ENCODE results near the gene BCL2.

BCL2 gene

DNA sequence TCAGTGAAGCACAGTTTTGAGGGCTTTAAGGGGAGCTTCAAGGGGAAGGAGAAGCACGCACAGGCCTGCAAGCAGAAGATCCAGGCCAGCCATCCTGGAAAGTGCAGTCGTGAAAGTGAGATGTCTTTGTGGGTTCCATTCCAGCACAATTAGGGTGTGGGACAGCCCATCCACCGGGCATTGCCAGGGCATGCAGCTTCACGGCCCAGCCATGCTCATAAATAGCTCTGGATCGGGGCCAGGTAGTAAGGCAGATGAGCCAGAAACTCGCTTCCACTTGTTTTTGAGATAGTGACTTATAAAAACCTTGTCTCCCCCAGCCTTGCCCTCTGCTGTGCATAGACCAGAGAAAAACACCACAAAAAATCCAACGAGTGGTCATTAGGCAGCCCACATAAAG, 26.5 kb upstream of the BCL2 start:
- Histone ChIP-seq H3K4me3 (replicated peaks; ENCODE audit: low read depth, low read length) (no peak overlapping the region), H3K27me3 (replicated peaks; ENCODE audit: control insufficient read depth, insufficient read depth, low read length) (no peaks in the 10 kb centered on the region), H3K36me3 (ENCODE audit: control insufficient read depth, insufficient read depth, low read length) (peaks cover 3% of the 10 kb centered on the region)
- no peak for DNase-seq (ENCODE audit: extremely low read depth, insufficient read length)
- TF ChIP-seq, protein P1, sequence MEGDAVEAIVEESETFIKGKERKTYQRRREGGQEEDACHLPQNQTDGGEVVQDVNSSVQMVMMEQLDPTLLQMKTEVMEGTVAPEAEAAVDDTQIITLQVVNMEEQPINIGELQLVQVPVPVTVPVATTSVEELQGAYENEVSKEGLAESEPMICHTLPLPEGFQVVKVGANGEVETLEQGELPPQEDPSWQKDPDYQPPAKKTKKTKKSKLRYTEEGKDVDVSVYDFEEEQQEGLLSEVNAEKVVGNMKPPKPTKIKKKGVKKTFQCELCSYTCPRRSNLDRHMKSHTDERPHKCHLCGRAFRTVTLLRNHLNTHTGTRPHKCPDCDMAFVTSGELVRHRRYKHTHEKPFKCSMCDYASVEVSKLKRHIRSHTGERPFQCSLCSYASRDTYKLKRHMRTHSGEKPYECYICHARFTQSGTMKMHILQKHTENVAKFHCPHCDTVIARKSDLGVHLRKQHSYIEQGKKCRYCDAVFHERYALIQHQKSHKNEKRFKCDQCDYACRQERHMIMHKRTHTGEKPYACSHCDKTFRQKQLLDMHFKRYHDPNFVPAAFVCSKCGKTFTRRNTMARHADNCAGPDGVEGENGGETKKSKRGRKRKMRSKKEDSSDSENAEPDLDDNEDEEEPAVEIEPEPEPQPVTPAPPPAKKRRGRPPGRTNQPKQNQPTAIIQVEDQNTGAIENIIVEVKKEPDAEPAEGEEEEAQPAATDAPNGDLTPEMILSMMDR (IDR thresholded peaks at IDR 0.05; ENCODE audit: insufficient read depth, low read length, poor library complexity, severe bottlenecking): no peak

DNA sequence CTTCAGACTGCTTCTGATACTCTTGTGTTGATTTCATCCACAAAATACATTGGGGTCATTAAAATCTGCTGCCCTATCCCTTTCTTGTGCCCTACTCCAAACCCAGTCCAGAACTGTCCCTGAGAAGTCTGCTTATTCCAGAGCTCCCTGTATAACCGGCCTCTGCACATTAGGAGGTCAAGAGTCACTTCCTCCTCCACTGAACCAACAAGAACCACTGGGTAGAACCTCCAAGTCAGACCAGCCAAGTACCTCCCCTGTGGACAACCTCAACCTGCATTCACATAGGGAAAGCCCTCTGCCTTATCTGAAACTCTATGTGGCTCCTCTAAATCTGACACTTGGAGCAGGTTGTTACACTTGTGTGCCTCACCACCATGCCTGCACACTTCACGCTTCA, 25.3 kb upstream of the BCL2 start:
- no peak for DNase-seq (ENCODE audit: extremely low read depth, insufficient read length)
- H3K27me3 ChIP-seq (replicated peaks; ENCODE audit: control insufficient read depth, insufficient read depth, low read length): no peaks in the 10 kb centered on the region
- peaks cover 3% of the 10 kb centered on the region for H3K36me3 ChIP-seq (ENCODE audit: control insufficient read depth, insufficient read depth, low read length)
- H3K4me3 ChIP-seq (replicated peaks; ENCODE audit: low read depth, low read length): no peak overlapping the region
- TF ChIP-seq, protein P1 (IDR thresholded peaks at IDR 0.05; ENCODE audit: insufficient read depth, low read length, poor library complexity, severe bottlenecking): no peak

DNA sequence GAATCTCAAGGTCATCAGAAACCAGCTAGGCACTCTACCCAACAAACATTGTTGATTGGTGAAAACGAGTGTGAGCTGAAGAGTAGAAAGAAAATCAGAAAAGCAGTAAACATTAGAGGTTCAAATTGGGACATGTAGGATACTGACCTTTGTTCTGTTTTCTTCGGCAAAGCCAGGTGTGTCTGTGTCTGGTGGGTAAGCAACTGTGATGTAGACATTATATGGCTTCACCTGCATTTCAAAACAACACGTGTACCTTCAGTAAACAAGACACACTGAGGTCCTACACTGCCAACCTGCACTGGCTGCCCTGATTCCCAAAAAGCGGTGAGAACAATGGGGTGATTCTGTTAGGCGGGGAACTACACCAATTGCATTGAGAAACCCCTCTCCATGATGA, 24.7 kb upstream of the BCL2 start:
- Histone ChIP-seq H3K36me3 (ENCODE audit: control insufficient read depth, insufficient read depth, low read length) (peaks cover 2% of the 10 kb centered on the region; the same call in 1 of the 2 replicates), H3K27me3 (replicated peaks; ENCODE audit: control insufficient read depth, insufficient read depth, low read length) (no peaks in the 10 kb centered on the region), H3K4me3 (replicated peaks; ENCODE audit: low read depth, low read length) (no peak overlapping the region)
- TF ChIP-seq, protein P1 (IDR thresholded peaks at IDR 0.05; ENCODE audit: insufficient read depth, low read length, poor library complexity, severe bottlenecking): no peak
- DNase-seq (ENCODE audit: extremely low read depth, insufficient read length): no peak

DNA sequence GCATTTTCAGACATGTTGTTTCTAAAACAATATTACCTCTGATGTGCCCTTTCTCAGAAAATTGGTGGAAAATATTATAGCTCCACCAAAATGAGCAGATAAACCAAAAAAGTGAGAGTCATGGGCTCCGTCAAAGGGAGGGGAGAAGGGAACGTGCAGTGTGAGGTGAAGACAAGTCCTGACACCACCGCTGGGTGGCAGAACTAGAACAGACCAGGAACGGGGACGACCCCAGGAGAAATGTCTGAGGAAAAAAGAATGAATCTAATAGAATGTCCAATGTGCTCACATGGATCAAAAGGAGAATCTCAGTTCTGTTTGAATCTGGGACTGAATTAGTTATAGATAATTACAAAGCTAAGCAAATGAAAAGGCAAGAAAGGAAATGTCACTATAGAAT, 22.6 kb upstream of the BCL2 start:
- no peak for DNase-seq (ENCODE audit: extremely low read depth, insufficient read length)

DNA sequence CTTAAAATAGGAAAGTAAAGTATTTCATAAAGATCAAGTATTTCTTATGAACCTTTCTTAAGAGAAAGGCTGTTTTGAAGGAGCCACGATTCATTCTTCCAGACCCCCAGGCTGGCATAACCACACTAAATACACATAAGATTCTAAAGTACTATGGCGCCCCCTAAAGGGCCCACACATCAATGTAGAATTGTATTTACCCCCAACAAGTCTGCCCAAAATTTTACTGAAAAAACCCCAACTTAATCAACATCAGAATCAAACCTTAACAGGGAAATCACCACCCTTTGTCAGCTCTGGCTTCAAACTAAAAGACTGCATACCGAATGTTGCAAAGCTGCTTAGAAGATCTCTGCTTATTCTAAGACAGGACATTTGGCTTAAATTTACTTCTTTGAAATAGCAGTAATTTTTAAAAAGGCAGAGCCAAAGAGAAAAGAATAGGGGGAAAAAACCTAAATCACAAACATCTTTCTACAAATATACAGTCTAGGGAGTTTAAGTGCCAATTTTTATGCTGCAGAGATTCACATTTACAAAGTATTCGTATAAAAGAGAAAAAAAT, 20.4 kb upstream of the BCL2 start:
- Histone ChIP-seq H3K4me3 (replicated peaks; ENCODE audit: low read depth, low read length) (no peak overlapping the region), H3K36me3 (ENCODE audit: control insufficient read depth, insufficient read depth, low read length) (peaks cover 2% of the 10 kb centered on the region; the same call in 1 of the 2 replicates), H3K27me3 (replicated peaks; ENCODE audit: control insufficient read depth, insufficient read depth, low read length) (no peaks in the 10 kb centered on the region)
- DNase-seq (ENCODE audit: extremely low read depth, insufficient read length): no peak
- TF ChIP-seq, protein P1 (IDR thresholded peaks at IDR 0.05; ENCODE audit: insufficient read depth, low read length, poor library complexity, severe bottlenecking): peak; percentile 52

More for the DNA sequence above, 22.6 kb upstream of the BCL2 start:
- TF ChIP-seq, protein P1 (IDR thresholded peaks at IDR 0.05; ENCODE audit: insufficient read depth, low read length, poor library complexity, severe bottlenecking): peak; percentile 66
- Histone ChIP-seq H3K4me3 (replicated peaks; ENCODE audit: low read depth, low read length) (no peak overlapping the region), H3K36me3 (ENCODE audit: control insufficient read depth, insufficient read depth, low read length) (peaks cover 2% of the 10 kb centered on the region; the same call in 1 of the 2 replicates), H3K27me3 (replicated peaks; ENCODE audit: control insufficient read depth, insufficient read depth, low read length) (no peaks in the 10 kb centered on the region)

Data from GM06990 (cell line).